HG03457 (cell line): ENCODE results near the gene SPNS3.

Experiments
- ATAC-seq: cut with Tn5 transposase; IDR thresholded peaks from one replicate; pipeline ENCODE4 v1.9.1; 2021; ENCODE audit warnings: moderate number of reproducible peaks; ENCODE audit not compliant: unreplicated experiment

Gene SPNS3

DNA sequence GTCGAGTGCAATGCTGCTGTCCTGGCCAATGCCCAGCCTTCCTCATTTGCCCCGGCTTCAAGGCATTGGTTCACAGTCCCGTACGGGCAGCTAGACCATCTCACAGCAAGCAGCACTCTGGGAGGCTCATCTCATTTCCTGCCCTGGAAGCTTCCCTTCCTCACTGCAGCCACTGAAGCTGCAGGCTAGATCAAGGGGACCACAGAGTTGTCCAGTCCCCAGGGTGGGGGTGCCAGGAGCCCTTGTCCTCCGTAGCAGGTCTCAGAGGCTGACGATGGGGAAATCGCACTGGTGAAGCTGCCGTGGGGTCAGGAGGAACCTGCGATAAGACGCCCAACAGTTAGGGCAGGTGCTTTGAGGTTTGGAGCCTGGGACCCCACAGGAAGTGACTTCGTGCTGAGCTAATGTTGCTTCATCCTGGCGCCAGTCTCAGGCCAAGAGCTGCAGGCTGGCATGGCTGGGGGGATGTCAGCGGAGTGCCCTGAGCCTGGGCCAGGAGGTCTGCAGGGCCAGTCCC lies at the start of gene SPNS3:
TSS of gene SPNS3 (plus strand) at position 426 of the 517 bp plus-strand sequence. CDS start at position 454, 28 bp downstream.
- no peak for ATAC-seq

- no peak for ATAC-seq
Observed at GRCh38 chr17:4386406-4386805, 47.3 kb upstream of the SPNS3 start.

GRCh38 chr17:4387137-4387536 lies 46.6 kb upstream of the SPNS3 start:
- ATAC-seq = no peak

- ATAC-seq = no peak
Observed at GRCh38 chr17:4389079-4389478, 44.7 kb upstream of the SPNS3 start.

DNA sequence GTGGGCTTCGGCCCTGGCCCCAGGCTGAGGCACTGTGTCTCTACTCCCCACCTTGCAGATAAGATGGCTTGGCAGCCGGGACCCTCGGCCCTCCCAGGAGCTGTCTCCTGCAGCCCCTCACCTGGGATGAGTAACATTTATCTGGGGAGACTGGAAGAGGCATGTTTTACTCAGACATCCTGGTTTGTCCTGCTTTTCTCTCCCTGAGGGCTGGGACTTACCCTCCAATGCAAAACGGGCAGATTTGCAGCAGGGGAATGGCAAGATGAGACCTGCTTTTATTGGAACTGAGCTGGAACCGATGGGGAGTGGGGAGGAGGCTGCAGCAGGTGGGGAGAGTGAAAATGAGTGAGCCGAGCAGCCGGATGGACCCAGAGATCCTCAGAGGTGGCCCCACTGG lies 39.9 kb upstream of the SPNS3 start:
- no peak for ATAC-seq

DNA sequence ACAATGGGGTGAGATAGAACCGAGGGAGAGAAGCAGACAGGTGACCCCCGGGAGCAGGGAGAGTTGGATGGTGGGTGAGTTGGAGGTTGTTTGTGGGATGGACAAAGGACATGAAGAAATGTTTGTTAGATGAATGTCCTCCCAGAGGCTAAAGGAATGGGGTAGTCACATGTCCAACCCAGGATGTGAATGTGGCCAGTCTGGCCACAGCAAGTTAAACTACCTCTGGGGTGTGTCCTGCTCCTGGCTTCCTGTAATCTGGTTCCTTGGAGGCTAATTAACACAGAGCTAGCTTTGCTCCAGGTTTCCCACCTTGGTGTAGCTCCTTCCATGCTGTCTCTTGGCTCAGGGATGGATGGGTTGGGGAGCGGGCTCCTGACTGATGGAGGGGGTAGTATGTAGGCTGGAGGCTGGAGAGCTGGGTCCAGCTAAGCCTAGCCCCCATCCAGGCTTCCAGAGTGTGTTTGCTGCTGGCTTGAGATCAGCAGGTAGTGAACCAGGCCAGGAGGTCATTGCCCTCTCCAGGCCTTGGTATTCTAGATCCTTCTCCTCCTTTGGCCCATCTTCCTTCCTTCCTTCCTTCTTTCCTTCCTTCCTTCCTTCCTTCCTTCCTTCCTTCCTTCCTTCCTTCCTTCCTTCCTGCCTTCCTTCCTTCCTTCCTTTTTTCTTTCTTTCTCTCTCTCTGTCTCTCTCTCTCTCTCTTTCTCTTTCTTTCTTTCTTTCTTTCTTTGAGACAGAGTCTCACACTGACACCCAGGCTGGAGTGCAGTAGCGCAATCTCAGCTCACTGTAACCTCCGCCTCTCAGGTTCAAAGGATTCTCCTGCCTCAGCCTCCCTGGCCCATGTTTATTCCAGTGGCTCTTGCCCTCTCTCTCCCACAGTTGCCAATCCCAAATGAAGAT lies 39.3 kb upstream of the SPNS3 start:
- no peak for ATAC-seq

DNA sequence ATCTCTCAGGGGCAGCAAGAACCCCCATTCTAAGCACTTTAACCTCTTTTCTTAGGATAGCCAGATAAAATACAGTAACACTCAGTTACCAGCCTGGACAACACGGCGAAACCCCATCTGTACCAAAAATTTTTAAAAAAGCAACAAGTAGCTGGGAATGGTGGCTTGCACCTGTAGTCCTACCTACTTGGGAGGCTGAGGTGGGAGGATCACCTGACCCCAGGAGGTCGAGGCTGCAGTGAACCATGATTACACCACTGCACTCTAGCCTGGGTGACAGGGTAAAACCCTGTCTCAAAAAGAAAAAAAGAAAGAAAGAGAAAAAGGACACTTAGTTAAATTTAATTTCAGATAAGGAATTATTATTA lies 38.6 kb upstream of the SPNS3 start:
- ATAC-seq = no peak

- no peak for ATAC-seq
Observed at GRCh38 chr17:4397840-4398239, 35.9 kb upstream of the SPNS3 start.

DNA sequence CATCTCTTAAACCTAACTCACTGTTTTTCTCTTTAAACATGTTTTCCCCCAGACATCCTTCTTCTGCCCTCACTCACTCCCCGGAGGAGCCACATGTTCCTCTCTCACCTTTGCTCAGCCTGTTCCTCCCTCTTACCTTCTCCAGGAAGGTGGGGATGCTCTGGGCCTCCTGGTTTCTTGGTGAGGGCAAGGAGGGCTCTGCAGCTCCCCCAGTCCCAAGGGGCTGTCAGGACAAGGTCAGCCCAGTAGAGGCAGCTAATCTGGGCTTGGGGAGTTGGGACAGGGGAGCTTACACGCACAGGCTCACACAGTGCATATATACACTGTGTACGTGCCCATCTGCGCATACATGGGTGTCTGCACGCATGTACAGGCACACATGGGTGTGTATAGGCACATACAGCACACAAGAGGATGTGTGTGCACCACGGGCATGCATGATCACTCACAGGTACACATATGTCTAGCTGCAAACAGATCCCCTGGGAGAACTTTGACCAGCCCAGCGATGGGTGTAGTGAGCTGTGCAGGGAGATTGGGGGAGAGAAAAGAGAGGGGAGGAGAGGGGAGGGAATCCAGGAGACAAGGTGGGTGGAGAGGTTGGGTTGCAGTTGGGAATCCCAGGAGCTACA lies 28.6 kb upstream of the SPNS3 start:
- ATAC-seq = no peak

GRCh38 chr17:4405699-4406098 lies 28.0 kb upstream of the SPNS3 start:
- no peak for ATAC-seq

GRCh38 chr17:4406386-4406785 lies 27.4 kb upstream of the SPNS3 start:
- ATAC-seq = no peak

GRCh38 chr17:4407216-4407615 lies 26.5 kb upstream of the SPNS3 start:
- no peak for ATAC-seq

GRCh38 chr17:4407851-4408250 lies 25.9 kb upstream of the SPNS3 start:
- no peak for ATAC-seq

GRCh38 chr17:4409659-4410058 lies 24.1 kb upstream of the SPNS3 start:
- no peak for ATAC-seq

DNA sequence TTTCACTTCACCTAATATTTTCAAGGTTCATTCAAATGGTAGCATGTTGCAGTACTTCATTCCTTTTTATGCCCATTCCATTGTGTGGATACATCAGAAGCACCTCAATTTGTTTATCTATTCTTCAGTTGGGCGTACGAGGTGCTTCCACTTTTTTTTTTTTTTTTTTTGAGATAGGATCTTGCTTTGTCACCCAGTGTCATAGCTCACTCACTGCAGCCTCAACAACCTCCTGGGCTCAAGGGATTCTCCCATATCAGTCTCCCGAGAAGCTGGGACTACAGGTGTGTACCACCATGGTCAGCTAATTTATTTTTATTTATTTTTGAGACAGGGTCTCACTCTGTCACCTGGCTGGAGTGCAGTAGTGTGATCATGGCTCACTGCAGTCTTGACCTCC lies 22.5 kb upstream of the SPNS3 start:
- ATAC-seq = no peak

GRCh38 chr17:4412933-4413831 lies 20.6 kb upstream of the SPNS3 start:
- no peak for ATAC-seq

- no peak for ATAC-seq
Observed at GRCh38 chr17:4417129-4417667, 16.5 kb upstream of the SPNS3 start.

- ATAC-seq = no peak
Observed at GRCh38 chr17:4420692-4421131, 13.0 kb upstream of the SPNS3 start.

GRCh38 chr17:4422864-4423263 lies 10.9 kb upstream of the SPNS3 start:
- ATAC-seq = no peak

- no peak for ATAC-seq
Observed at GRCh38 chr17:4425398-4425797, 8.3 kb upstream of the SPNS3 start.
